Cortex of kidney (tissue), 1 donor: ENCODE data around the gene SNX25.
"Not testable (repeated sequence)": the region's sequence is repeated elsewhere in the genome, so short reads cannot be mapped to it uniquely, and the experiment has no call there.

Source experiments
- DNase-seq: peaks from one replicate; lab custom pipeline; 2025; lab: John Stamatoyannopoulos, UW

Gene SNX25

DNA sequence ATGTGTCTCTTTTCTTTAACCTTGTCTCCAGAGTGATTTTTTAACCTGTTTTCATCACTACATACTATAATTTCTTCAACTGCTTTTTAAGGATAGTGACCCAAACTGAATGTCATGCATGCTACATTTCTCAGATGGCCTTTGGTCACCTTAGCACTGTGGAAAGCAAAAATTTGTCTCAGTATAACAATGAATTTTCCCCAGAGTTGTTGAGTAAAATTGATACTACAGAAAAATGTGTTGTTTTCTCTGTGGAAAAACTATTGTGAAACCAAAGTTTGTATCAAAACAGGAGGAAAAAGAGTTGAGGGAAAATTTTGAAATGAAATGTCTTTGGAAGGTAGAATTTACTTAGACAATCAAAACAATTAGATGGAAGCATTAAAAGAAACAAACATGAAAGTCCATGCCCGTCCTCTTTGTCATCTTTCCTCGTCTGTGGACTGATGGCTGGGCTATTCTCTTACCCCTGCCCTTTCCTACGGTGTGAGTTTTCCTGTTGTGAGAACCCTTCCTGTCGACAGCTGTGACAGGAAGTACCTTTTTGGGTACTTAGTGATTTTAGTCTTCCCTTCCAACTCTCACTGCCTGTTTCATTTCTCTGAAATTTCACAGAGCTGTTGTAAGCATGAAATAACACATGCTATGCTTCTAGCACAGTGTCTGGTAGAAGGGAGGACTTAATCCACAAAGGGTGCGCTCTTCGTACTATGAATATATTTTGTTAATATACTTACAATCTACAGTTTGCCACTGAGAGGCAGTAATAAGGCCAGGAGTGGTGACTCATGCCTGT is 135.5 kb downstream of the SNX25 start:
- DNase-seq = no peak

DNA sequence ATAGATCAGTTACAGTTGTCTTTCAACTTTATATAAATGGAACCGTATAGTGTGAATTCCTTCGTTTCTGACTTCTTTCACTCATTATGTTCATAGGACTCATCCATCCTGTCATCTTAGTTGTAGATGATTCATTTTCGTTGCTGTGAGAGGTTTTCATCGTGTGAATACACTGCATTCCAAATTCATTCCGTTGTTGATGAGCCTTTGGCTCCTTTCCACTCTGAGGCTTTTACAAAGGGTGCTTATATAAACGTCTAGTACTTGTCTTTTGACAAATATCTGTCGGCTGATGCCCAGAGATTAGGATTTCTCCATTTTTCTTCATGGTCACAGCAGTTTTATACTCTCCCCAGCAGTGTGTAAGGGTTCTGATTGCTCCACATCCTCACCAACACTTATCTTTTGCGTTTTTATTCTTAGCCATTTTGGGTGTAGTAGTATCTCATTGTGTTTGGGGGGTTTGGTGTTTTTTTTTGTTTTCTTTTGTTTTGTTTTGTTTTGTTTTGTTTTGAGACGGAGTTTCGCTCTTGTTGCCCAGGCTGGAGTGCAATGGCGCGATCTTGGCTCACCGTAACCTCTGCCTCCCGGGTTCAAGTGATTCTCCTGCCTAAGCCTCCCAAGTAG is 137.7 kb downstream of the SNX25 start:
- no peak for DNase-seq

DNA sequence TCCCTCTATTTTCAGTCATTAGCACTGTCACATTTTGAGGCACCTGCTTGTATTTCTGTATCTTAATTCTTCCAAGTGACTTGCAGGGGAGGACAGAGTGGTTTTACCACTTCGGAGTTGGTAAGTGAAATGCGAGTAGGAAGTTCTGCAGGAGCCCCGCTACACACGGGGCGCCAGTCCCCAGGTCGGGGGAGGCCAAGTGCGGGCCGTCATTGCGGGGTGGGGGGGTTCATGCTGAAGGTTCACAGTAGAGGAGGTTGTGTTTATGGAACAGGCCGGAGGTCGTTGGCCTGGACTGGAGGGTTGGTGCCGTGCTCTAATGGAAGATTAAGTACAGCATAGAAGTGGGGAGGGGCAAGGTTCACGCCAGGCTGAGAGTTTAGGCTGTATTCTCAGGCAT is 142.3 kb downstream of the SNX25 start:
- no peak for DNase-seq

DNA sequence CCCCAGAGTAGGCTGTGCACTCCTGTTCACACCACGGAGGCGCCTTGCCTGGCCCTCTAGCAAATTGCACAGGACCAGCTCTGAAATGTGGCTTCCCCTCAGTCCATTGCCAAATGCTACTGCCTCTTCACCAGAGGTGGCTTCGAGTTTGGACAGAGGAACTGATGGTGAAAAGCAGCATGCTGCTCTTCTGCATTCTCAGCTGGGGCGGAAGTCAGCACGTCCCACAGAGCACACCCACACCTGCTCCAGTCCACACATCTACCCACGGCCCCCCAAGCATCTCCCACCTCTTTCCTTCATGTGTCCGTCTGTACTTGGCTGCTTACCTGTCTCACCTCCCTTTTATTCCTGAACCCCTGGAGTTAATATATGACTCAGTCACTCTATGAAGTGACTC is 142.8 kb downstream of the SNX25 start:
- no peak for DNase-seq

DNA sequence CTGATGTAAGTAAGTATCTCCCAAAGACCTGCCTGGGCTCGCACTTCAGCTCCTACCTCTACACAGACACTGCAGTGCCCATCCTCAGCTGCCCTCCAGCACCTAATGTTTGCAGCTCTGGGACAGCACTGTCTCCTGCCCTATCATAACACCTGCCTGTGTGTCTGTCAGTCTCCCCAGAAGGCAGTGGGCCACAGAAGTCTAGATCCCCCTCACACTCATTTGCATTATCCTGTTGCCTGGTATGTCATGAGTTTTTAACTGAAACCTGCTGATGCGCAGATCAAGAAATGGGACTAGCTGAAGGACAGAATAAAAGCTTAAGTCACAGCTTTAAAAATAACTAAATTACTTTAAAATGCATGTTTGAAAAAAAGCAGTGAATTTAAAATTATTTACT is 143.3 kb downstream of the SNX25 start:
- no peak for DNase-seq

DNA sequence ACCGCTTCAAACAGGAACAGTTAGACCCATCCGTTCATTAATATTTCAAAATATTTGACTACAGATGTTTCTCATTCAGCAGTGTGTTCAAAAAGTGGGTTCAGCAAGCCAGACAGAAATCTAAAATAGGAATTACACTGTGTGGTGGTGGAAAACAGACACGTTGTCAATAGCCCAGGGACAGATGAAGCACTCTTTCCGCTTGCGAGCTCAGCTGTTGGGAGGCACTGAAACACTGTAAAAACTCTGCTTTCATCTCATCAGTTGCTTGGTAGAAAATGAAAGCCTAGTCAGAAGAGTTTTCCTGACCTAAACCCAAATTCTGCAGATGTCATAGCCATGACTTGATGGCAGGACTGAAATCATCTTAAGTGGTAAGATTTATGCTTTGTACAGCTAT is 147.8 kb downstream of the SNX25 start:
- no peak for DNase-seq

DNA sequence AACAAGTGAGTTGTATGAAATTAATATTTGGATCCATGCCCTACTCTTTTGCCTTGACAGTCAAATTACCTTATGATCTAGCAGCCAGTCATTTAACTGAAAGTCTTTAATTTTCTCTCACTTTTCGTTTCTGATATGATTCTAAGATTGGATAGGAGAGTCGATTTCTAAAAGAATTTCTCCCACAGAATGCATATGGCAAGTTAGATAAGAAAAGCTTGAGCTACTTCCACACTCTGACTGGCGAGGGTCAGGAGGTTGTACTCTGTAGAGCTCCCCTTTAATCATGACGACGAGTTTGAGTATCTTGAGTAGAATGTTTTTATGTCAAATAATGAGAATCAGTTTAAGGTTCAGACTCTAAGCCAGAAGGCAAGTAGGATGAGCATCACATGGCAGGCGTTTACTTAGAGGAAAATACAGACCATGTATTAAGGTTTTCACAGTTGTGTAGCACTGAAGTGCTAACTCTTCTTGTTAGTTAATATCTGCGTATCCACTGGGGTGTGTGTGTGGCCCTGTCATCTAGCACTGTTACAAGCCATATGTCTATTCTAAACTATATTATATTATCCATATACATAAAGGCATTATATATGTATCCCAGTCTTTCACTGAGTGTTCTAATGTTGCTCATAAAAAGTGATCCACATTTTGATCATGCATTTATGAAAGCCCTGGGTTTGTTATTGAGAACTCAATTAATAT is 148.5 kb downstream of the SNX25 start:
- DNase-seq = no peak

DNA sequence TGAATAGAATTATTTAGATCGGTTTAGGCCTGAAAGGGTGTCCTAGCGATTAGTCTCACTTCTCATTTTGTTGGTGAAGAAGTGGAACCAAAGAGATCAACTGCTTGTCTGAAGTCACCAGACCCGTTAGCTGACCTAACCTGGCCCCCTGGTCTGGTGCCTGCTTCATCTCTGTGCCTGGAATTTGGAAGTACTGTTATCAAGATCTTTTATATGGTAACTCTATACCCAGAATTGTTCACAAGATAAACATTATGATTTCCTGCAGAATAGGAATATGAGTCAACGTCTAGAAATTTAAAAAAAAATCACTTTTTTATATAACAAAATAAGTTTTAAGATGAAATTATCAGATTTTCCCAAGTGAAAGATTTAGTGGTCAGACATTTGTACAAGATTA is 149.1 kb downstream of the SNX25 start:
- DNase-seq = no peak

DNA sequence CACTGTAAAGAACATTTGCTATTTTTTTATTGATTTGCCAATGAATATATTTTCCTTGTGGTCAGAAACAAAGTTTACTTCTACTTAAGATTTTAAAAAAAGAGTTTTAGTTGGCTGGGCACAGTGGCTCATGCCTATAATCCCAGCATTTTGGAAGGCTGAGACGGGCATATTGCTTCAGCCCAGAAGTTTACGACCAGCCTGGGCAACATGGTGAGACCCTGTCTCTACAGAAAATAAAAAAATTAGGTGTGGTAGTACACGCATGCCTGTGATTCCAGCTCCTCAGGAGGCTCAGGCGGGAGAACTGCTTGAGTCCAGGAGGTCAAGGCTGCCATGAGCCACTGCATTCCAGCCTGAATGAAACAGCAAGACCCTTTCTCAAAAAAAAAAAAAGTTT is 149.6 kb downstream of the SNX25 start:
- DNase-seq = no peak

DNA sequence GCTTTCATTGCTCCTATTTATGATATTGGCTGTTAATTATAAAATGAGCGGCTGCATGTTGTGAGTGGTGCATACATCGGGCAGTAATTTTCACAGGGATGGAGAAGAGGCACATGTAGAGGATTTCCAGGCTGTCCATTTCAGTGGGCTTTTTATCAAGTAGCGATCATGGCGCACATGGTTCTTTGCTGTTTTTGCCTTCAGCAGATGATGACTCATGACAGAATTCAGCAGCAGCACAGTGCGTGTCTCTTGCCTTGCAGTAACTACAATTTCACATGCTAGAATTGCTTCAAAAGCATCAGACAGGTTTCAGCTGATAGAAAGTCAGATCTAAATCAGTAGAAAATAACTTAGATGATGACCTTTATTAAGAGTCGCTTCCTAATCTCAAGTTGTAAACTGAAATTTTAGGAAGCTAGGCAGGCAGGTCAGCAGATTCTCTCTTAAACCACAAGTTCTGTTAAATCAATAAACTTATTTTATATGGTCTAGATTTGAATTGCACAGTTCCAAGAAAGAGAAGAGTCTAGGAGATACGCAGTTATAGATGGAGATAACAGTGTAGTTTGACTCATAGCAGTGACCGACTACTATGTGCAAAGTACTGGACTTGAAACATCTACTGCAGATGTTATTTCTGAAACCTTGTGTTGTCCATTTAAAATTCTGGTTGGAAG is 150.5 kb downstream of the SNX25 start:
- no peak for DNase-seq

DNA sequence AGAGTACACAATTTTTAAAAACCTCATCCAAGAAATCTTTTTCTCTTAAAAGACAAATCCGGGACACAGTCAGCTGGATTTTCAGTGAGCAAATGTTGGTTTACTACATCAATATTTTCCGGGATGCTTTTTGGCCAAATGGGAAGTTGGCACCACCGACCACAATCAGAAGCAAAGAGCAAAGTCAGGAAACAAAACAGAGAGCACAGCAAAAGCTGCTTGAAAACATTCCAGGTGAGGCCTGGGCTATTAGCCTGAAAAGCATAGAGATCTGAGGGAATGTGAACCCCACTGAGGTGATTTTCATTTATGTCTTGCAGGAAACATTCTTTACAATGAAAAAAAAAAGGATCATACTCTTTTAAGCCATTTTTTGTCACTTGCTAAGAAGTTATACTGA is 152.5 kb downstream of the SNX25 start:
- no peak for DNase-seq

DNA sequence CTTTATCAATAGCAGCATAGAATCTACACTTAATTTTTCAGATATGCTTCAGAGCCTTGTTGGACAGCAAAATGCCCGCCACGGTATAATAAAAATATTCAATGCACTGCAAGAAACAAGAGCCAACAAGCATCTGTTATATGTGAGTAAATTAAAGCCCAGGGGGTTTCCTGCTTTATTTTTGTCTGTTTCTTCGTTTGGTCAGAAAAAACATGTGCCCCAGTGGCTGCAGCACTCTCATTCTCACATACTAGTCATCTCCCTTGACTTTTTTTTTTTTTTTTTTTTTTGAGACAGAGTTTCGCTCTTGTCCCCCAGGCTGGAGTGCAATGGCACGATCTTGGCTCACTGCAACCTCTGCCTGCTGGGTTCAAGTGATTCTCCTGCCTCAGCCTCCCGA is 153.2 kb downstream of the SNX25 start:
- not testable (repeated sequence) for DNase-seq

DNA sequence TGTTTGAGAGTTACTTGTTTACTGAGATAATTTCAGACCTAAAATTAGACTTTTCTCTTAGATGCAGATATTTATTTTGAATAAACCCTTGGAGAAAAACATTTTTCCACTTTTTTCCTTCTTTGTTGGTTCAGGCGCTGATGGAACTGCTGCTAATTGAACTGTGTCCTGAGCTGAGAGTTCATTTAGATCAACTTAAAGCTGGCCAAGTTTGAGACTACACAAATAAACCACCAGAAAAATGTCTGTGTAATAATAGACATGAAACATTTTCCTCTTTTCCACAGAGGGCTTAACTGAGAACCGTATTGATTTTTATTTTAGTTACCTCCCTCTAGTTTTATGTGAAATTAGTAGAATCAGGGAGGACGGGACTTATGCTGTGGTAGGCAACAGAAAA is 153.9 kb downstream of the SNX25 start:
- no peak for DNase-seq

DNA sequence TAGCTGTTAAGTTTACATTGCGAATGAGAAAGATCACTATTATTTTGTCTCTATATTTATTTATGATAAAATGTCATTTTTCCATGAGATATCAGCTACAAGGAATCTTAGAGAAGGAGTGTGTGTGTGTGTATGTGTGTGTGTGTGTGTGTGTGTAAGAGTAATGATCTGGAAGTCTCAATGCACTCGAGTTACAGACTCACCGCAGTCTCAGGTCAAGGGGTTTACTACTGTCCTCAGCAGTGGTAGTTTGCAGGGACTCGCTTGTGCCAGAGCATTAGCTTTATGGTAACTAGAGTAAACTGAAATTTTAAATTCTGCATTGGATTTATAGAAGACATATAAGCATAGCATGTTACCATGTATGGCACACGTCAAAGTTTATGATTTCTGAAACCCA is 155.5 kb downstream of the SNX25 start:
- DNase-seq = no peak

DNA sequence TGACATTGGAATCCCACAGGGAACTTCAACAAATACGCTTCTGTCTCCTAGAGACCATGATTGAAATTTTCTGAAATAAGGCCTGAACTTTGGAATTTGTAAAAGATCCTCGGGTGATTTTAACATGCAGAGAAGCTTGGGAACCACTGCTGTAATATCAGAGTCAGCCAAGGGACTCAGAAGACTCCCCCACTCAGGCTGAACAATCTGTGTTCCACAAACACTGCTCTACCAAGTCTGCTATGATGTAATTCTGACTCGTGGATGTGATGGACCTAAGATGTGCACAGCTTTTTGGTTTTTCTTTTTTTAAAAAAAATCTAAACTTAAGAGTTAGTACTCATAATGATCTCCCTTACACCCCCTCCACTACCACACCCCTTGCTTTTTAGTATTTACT is 160.3 kb downstream of the SNX25 start:
- no peak for DNase-seq

DNA sequence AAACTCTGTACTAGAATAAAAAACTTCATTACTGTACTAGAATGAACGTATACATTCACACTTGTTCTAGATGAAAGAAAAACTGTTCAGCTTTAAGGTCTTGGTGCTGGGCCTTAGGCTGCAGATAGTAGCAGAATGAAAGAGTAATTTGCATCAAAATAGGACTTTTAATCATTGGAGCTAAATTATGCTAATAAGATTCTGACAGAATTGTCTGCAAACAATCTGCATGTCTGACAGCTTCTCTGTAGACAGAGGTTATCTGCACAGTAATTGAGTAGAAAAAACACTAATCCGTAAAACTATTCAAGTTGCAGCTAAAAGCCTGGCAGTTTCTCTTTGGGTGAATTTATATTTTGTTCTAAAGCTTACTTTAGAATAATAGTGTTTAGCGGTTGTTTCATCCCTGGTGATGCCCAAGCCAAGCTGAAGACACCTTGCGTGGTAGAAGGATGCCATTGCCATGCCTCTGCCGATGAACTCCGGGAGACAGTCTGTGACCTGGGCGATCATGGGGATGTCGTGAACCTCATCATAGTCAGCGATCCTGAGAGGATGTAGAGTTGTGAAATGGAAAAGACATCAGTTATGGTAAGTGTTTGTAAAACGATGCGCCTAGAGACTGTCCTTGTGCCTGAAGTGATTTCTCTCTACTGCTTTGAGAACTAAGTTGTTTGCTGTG is 161.0 kb downstream of the SNX25 start:
- no peak for DNase-seq

DNA sequence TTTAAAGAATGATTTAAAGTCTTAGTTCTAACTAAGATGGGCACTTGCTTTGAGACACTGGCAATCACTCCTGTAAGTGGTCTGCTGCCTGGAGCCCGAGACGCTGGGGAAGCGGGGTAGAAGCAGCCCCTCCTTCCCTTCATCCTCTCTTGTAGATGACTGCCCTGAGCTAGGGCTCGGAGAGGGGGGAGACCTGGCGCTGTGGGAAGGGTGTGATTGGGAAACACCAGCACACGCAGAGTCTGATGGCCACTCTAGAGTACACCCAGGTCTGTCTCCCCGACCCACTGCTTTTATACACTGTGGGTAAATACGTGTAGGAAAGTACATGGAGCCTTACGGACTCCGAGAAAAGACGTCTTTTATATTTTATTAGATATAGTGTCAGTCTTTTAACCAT is 162.3 kb downstream of the SNX25 start:
- no peak for DNase-seq

DNA sequence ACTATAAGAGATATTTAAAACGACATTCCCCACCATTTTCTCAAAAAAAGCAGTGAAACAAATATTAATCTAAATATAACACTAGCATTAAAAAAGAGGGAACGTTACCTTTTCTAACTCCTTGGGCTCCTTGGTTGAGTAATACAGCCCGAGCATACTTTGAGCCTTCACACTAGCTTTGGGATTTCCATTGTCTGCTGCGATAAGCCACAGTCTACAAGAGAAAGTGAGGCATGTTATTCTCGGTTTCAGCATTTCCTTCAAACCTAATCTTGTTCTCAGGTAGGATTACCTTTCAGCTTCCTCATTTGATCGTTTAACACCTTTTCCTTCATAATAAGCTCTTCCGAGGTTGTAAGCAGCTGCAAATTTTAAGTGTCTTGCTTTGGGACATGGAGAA is 164.6 kb downstream of the SNX25 start:
- DNase-seq = no peak

DNA sequence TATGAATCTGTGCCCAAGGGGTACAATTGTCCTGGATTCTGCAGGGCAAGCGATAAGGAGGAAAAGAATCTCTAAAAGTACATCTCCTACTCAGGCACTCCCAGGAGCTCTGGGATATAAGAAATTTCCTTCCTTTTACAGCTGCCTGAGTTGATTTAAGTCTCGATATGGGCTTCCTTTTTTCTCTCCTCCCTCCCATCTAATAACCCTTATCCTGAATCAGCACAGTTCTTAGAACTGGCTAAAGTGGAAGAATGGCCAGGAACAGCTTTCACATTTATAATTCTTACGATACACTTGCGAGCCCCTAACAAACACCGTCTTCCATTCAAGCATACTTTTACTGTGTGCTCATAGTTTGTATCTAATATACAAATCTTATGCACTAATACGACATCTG is 165.2 kb downstream of the SNX25 start:
- no peak for DNase-seq

DNA sequence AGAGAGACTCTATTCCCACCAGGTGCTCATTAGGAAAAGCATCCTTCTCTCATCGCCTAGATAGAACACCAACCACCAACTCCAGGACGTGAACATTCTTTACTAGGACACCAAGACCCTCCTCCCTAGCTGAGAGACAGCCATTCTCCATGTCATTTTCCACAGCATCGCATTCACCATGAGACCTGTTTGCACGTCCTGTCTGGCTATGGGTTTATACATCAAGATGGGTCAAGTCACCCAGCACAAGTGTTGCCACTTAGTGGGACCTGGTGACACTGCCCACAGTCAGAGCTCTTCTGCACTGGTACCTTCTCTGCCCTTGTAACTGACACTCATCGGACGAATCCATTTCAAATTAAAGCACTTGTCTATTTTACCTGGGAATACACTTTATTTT is 168.9 kb downstream of the SNX25 start:
- no peak for DNase-seq

DNA sequence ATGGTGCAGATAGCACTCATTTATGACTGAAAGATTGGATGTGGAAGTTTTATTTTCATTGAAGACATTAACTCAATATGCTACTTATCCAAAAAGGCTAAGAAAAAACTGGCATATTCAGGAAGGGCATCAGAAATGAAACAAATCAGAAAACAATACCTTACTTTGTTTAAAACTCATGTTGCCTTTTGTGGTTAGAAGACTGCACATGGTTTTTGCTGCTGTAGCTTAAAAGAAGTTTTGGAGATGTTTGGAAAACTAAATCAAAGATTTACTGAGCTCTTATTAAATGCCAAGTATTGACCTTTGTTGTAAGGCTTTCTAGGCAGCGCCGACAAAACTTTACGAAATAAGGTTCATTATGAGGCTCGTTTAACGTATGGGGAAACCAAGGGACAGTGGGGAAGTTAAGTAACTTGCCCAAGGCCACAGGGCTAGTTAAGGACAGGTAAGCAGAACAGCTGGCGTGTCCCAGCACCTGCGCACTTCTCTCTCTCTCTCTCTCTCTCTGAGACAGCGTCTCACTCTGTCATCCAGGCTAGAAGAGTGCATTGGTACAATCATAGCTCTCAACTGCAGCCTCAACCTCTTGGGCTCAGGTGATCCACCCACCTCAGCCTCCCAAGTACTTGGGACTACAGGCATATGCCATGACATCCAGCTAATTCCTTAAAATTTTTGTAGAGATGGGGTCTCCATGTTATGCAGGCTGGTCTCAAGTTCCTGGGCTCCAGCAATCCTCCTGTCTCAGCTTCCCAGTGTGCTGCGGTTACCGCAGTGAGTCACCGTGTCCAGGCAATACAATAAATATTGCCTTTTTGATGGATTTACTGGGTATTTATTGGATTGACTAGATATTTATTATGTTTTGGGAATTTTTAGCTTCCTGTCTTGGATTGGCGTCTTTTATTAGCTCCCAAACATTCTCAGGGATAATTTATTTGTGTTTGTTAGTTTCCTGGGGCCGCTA is 170.2 kb downstream of the SNX25 start:
- no peak for DNase-seq
